Measurements from ENCODE around the gene CSNK2B. TPM values are rescaled to one million over a fixed set of nuclear protein-coding genes. Genes with fewer than 3 reads are reported as not detected.
A peak's percentile ranks its signal among the peaks of the same experiment; 100 is the strongest.

CSNK2B gene
- total and polyA plus RNA-seq, 9 of the 15 experiments (the other 6 are each of a cell fraction or from before 2014, with no cell fraction given) = 120 to 1,126 (median 529) TPM

GRCh38 chr6:31620586-31621319 lies 45.1 kb upstream of the CSNK2B start, which contains the start of gene PRRC2A (continued):
- TF ChIP-seq SETDB1 (IDR thresholded peaks at IDR 0.05; ENCODE audit: low read length) = no peak
- no peak for TF ChIP-seq ZKSCAN1 (IDR thresholded peaks at IDR 0.05; ENCODE audit: low read depth, low read length)
- TF ChIP-seq CBFB (CRISPR knock-in tag; IDR thresholded peaks at IDR 0.05) = no peak
- TF ChIP-seq, protein P1, sequence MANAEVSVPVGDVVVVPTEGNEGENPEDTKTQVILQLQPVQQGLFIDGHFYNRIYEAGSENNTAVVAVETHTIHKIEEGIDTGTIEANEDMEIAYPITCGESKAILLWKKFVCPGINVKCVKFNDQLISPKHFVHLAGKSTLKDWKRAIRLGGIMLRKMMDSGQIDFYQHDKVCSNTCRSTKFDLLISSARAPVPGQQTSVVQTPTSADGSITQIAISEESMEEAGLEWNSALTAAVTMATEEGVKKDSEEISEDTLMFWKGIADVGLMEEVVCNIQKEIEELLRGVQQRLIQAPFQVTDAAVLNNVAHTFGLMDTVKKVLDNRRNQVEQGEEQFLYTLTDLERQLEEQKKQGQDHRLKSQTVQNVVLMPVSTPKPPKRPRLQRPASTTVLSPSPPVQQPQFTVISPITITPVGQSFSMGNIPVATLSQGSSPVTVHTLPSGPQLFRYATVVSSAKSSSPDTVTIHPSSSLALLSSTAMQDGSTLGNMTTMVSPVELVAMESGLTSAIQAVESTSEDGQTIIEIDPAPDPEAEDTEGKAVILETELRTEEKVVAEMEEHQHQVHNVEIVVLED (CRISPR knock-in tag; IDR thresholded peaks at IDR 0.05) = peak; percentile 38; the same call in 1 of the 2 replicates
- no peak for TF ChIP-seq HOMEZ (CRISPR knock-in tag; IDR thresholded peaks at IDR 0.05)
- no peak for TF ChIP-seq SMARCC2 (IDR thresholded peaks at IDR 0.05; ENCODE audit: low read depth)
- TF ChIP-seq ZEB2 (IDR thresholded peaks at IDR 0.05) = no peak
- TF ChIP-seq GTF2F1 (IDR thresholded peaks at IDR 0.05; ENCODE audit: low read depth, low read length) = peak; percentile 83
- peak; percentile 60 for TF ChIP-seq NFIC (IDR thresholded peaks at IDR 0.05)
- TF ChIP-seq ZNF830 (CRISPR knock-in tag; IDR thresholded peaks at IDR 0.05) = peak; percentile 76; the same call in 1 of the 2 replicates
- TF ChIP-seq RBFOX2 (IDR thresholded peaks at IDR 0.05; ENCODE audit: low read depth, low read length) = peak; percentile 89
- no peak for TF ChIP-seq BACH1 (tag; IDR thresholded peaks at IDR 0.05)
- 0 out of 2 replicates have a peak, but pooled peaks have one; percentile 10 for TF ChIP-seq E2F3 (CRISPR knock-in tag; IDR thresholded peaks at IDR 0.05)
- no peak for TF ChIP-seq CCAR2 (IDR thresholded peaks at IDR 0.05; ENCODE audit: low read depth, low read length)
- TF ChIP-seq HNRNPH1 (optimal IDR thresholded peaks at IDR 0.05; ENCODE audit: low read depth, low read length) = no peak
- no peak for TF ChIP-seq SNAPC5 (CRISPR knock-in tag; IDR thresholded peaks at IDR 0.05)
- TF ChIP-seq CCNT2 (IDR thresholded peaks at IDR 0.05; ENCODE audit: borderline replicate concordance, extremely low read depth, insufficient read length, low read depth, low read length) = peak; percentile 11
- TF ChIP-seq ZNF175 (CRISPR knock-in tag; IDR thresholded peaks at IDR 0.05; ENCODE audit: low read depth) = peak; percentile 86
- TF ChIP-seq RB1 (IDR thresholded peaks at IDR 0.05; ENCODE audit: low read depth) = peak; percentile 86
- TF ChIP-seq ZNF696 (CRISPR knock-in tag; conservative IDR thresholded peaks at IDR 0.05) = no peak
- TF ChIP-seq MBD2 (IDR thresholded peaks at IDR 0.05; ENCODE audit: borderline replicate concordance, low read depth) = peak; percentile 26; the same call in 1 of the 2 replicates
- TF ChIP-seq MEIS2 (IDR thresholded peaks at IDR 0.05; ENCODE audit: partially characterized antibody) = no peak
- no peak for TF ChIP-seq ID3 (CRISPR knock-in tag; IDR thresholded peaks at IDR 0.05)
- TF ChIP-seq ID3 (tag; IDR thresholded peaks at IDR 0.05) = no peak; the same call in 1 of the 2 replicates
- TF ChIP-seq, protein P2, sequence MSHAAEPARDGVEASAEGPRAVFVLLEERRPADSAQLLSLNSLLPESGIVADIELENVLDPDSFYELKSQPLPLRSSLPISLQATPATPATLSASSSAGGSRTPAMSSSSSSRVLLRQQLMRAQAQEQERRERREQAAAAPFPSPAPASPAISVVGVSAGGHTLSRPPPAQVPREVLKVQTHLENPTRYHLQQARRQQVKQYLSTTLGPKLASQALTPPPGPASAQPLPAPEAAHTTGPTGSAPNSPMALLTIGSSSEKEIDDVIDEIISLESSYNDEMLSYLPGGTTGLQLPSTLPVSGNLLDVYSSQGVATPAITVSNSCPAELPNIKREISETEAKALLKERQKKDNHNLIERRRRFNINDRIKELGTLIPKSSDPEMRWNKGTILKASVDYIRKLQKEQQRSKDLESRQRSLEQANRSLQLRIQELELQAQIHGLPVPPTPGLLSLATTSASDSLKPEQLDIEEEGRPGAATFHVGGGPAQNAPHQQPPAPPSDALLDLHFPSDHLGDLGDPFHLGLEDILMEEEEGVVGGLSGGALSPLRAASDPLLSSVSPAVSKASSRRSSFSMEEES (CRISPR knock-in tag; IDR thresholded peaks at IDR 0.05) = no peak
